ENCODE data around the gene PRMT7. TPM values are rescaled to one million over a fixed set of nuclear protein-coding genes. Genes with fewer than 3 reads are reported as not detected.
A peak's percentile ranks its signal among the peaks of the same experiment; 100 is the strongest.

The PRMT7 gene
- total RNA-seq, 1 experiment from 2014 or later = 44.6 TPM

- no peak overlapping the region for H3K4me2 ChIP-seq (ENCODE audit: low read depth, low read length, poor library complexity, severe bottlenecking)
- H3K9me2 ChIP-seq (replicated peaks; ENCODE audit: insufficient read depth, low read length) = no peaks in the 10 kb centered on the region
- no peak overlapping the region for H2AFZ ChIP-seq (ENCODE audit: low read length)
- no peaks in the 10 kb centered on the region for H4K20me1 ChIP-seq (ENCODE audit: insufficient read depth, low read depth, low read length)
- H3K79me2 ChIP-seq (ENCODE audit: low read length) = no peaks in the 10 kb centered on the region
- H3K36me3 ChIP-seq (ENCODE audit: insufficient read depth, low read length) = no peaks in the 10 kb centered on the region
- H3K9ac ChIP-seq (ENCODE audit: low read length) = peak overlapping the region; percentile 50; the same call in 1 of the 2 replicates
- H3K9me3 ChIP-seq (ENCODE audit: low read length) = no peaks in the 10 kb centered on the region
- H3K27ac ChIP-seq (ENCODE audit: low read length) = no peak overlapping the region
- no peak for DNase-seq
- no peak overlapping the region for H3K4me3 ChIP-seq (ENCODE audit: low read length)
- no peaks in the 10 kb centered on the region for H3K27me3 ChIP-seq (ENCODE audit: low read length)
- peaks cover 72% of the 10 kb centered on the region for H3K4me1 ChIP-seq (ENCODE audit: low read length)
Observed at GRCh38 chr16:68377221-68377620, 66.4 kb downstream of the PRMT7 start.

- no peaks in the 10 kb centered on the region for H3K36me3 ChIP-seq (ENCODE audit: insufficient read depth, low read length)
- no peak overlapping the region for H2AFZ ChIP-seq (ENCODE audit: low read length)
- DNase-seq = no peak
Observed at GRCh38 chr16:68377667-68378393, 67.0 kb downstream of the PRMT7 start.

GRCh38 chr16:68378436-68379415 is 67.9 kb downstream of the PRMT7 start:
- Histone ChIP-seq H3K9ac (ENCODE audit: low read length) (peak overlapping the region; percentile 50), H3K27ac (ENCODE audit: low read length) (peak overlapping the region; percentile 92), H3K27me3 (ENCODE audit: low read length) (no peaks in the 10 kb centered on the region), H2AFZ (ENCODE audit: low read length) (no peak overlapping the region), H3K4me1 (ENCODE audit: low read length) (peaks cover 82% of the 10 kb centered on the region), H3K9me3 (ENCODE audit: low read length) (no peaks in the 10 kb centered on the region), H3K79me2 (ENCODE audit: low read length) (no peaks in the 10 kb centered on the region), H3K36me3 (ENCODE audit: insufficient read depth, low read length) (no peaks in the 10 kb centered on the region), H3K4me3 (ENCODE audit: low read length) (peak overlapping the region; percentile 19; the same call in 1 of the 2 replicates), H3K4me2 (ENCODE audit: low read depth, low read length, poor library complexity, severe bottlenecking) (peak overlapping the region; percentile 44), H3K9me2 (replicated peaks; ENCODE audit: insufficient read depth, low read length) (no peaks in the 10 kb centered on the region), H4K20me1 (ENCODE audit: insufficient read depth, low read depth, low read length) (no peaks in the 10 kb centered on the region)
- peak; percentile 68 for DNase-seq

More at GRCh38 chr16:68377667-68378393, 67.0 kb downstream of the PRMT7 start:
- Histone ChIP-seq H3K9me2 (replicated peaks; ENCODE audit: insufficient read depth, low read length) (no peaks in the 10 kb centered on the region), H3K4me2 (ENCODE audit: low read depth, low read length, poor library complexity, severe bottlenecking) (peak overlapping the region; percentile 44), H3K4me1 (ENCODE audit: low read length) (peaks cover 78% of the 10 kb centered on the region), H3K27ac (ENCODE audit: low read length) (peak overlapping the region; percentile 92), H3K79me2 (ENCODE audit: low read length) (no peaks in the 10 kb centered on the region), H3K9ac (ENCODE audit: low read length) (peak overlapping the region; percentile 50), H3K27me3 (ENCODE audit: low read length) (no peaks in the 10 kb centered on the region), H3K4me3 (ENCODE audit: low read length) (no peak overlapping the region), H3K9me3 (ENCODE audit: low read length) (no peaks in the 10 kb centered on the region), H4K20me1 (ENCODE audit: insufficient read depth, low read depth, low read length) (no peaks in the 10 kb centered on the region)

- H3K27ac ChIP-seq (ENCODE audit: low read length) = peak overlapping the region; percentile 92
- H3K36me3 ChIP-seq (ENCODE audit: insufficient read depth, low read length) = no peaks in the 10 kb centered on the region
- H3K4me2 ChIP-seq (ENCODE audit: low read depth, low read length, poor library complexity, severe bottlenecking) = peak overlapping the region; percentile 58
- DNase-seq = peak; percentile 88
- peak overlapping the region; percentile 52 for H3K9ac ChIP-seq (ENCODE audit: low read length)
- no peaks in the 10 kb centered on the region for H3K79me2 ChIP-seq (ENCODE audit: low read length)
- peak overlapping the region; percentile 10; the same call in 1 of the 2 replicates for H3K4me3 ChIP-seq (ENCODE audit: low read length)
- H3K9me2 ChIP-seq (replicated peaks; ENCODE audit: insufficient read depth, low read length) = no peaks in the 10 kb centered on the region
- H2AFZ ChIP-seq (ENCODE audit: low read length) = no peak overlapping the region
- H3K4me1 ChIP-seq (ENCODE audit: low read length) = peaks cover 91% of the 10 kb centered on the region
- no peaks in the 10 kb centered on the region for H3K27me3 ChIP-seq (ENCODE audit: low read length)
- no peaks in the 10 kb centered on the region for H4K20me1 ChIP-seq (ENCODE audit: insufficient read depth, low read depth, low read length)
- no peaks in the 10 kb centered on the region for H3K9me3 ChIP-seq (ENCODE audit: low read length)
Observed at GRCh38 chr16:68379472-68380347, 68.9 kb downstream of the PRMT7 start.

GRCh38 chr16:68380348-68380670 is 69.5 kb downstream of the PRMT7 start:
- peak overlapping the region; percentile 58 for H3K4me2 ChIP-seq (ENCODE audit: low read depth, low read length, poor library complexity, severe bottlenecking)
- peaks cover 93% of the 10 kb centered on the region for H3K4me1 ChIP-seq (ENCODE audit: low read length)
- H3K9ac ChIP-seq (ENCODE audit: low read length) = peak overlapping the region; percentile 52
- no peak overlapping the region for H2AFZ ChIP-seq (ENCODE audit: low read length)
- H3K36me3 ChIP-seq (ENCODE audit: insufficient read depth, low read length) = no peaks in the 10 kb centered on the region
- H3K4me3 ChIP-seq (ENCODE audit: low read length) = peak overlapping the region; percentile 50; the same call in 1 of the 2 replicates
- no peak for DNase-seq
- no peaks in the 10 kb centered on the region for H3K9me3 ChIP-seq (ENCODE audit: low read length)
- H3K9me2 ChIP-seq (replicated peaks; ENCODE audit: insufficient read depth, low read length) = no peaks in the 10 kb centered on the region
- no peaks in the 10 kb centered on the region for H3K27me3 ChIP-seq (ENCODE audit: low read length)
- peak overlapping the region; percentile 92 for H3K27ac ChIP-seq (ENCODE audit: low read length)
- H3K79me2 ChIP-seq (ENCODE audit: low read length) = no peaks in the 10 kb centered on the region
- H4K20me1 ChIP-seq (ENCODE audit: insufficient read depth, low read depth, low read length) = no peaks in the 10 kb centered on the region

- Histone ChIP-seq H3K27ac (ENCODE audit: low read length) (peak overlapping the region; percentile 92), H3K4me2 (ENCODE audit: low read depth, low read length, poor library complexity, severe bottlenecking) (peak overlapping the region; percentile 58), H3K9me3 (ENCODE audit: low read length) (no peaks in the 10 kb centered on the region), H3K4me3 (ENCODE audit: low read length) (peak overlapping the region; percentile 50), H3K4me1 (ENCODE audit: low read length) (peaks cover 95% of the 10 kb centered on the region), H2AFZ (ENCODE audit: low read length) (peak overlapping the region; percentile 39; the same call in 1 of the 2 replicates), H4K20me1 (ENCODE audit: insufficient read depth, low read depth, low read length) (no peaks in the 10 kb centered on the region), H3K79me2 (ENCODE audit: low read length) (no peaks in the 10 kb centered on the region), H3K9me2 (replicated peaks; ENCODE audit: insufficient read depth, low read length) (no peaks in the 10 kb centered on the region), H3K9ac (ENCODE audit: low read length) (peak overlapping the region; percentile 52), H3K36me3 (ENCODE audit: insufficient read depth, low read length) (no peaks in the 10 kb centered on the region), H3K27me3 (ENCODE audit: low read length) (no peaks in the 10 kb centered on the region)
- DNase-seq = no peak
Observed at GRCh38 chr16:68380676-68381362, 70.0 kb downstream of the PRMT7 start.

GRCh38 chr16:68381363-68381724 is 70.5 kb downstream of the PRMT7 start:
- Histone ChIP-seq H3K27me3 (ENCODE audit: low read length) (no peaks in the 10 kb centered on the region), H4K20me1 (ENCODE audit: insufficient read depth, low read depth, low read length) (no peaks in the 10 kb centered on the region), H3K36me3 (ENCODE audit: insufficient read depth, low read length) (no peaks in the 10 kb centered on the region), H3K9me2 (replicated peaks; ENCODE audit: insufficient read depth, low read length) (no peaks in the 10 kb centered on the region), H3K9me3 (ENCODE audit: low read length) (no peaks in the 10 kb centered on the region), H3K4me1 (ENCODE audit: low read length) (peaks cover 95% of the 10 kb centered on the region), H3K9ac (ENCODE audit: low read length) (peak overlapping the region; percentile 52), H3K79me2 (ENCODE audit: low read length) (no peaks in the 10 kb centered on the region), H2AFZ (ENCODE audit: low read length) (peak overlapping the region; percentile 39; the same call in 1 of the 2 replicates), H3K4me2 (ENCODE audit: low read depth, low read length, poor library complexity, severe bottlenecking) (peak overlapping the region; percentile 58), H3K4me3 (ENCODE audit: low read length) (peak overlapping the region; percentile 50), H3K27ac (ENCODE audit: low read length) (peak overlapping the region; percentile 92)
- peak; percentile 66 for DNase-seq
